Upper lobe of left lung (tissue), 4 donors: Measurements from ENCODE around the gene SMIM14.
"Not testable (repeated sequence)": the region's sequence is repeated elsewhere in the genome, so short reads cannot be mapped to it uniquely, and the experiment has no call there.

Experiments used
- POLR2AphosphoS5 ChIP-seq, 2 donors: sonication (generic); formaldehyde crosslinking; IDR thresholded peaks; one replicate each; pipeline ENCODE4 v1.5.1; 2017; ENCODE audit warnings: antibody characterized with exemption in 2 of 2
- TF ChIP-seq, protein P1 (sequence below), 6 experiments: fragments of 450-650 bp in 4 of 6; fragments of 200-600 bp in 2 of 6; sonication (generic) in 2 of 6; IDR thresholded peaks; one replicate each; pipeline ENCODE4 v1.5.1; 2016 to 2019; ENCODE audit warnings: antibody characterized with exemption in 6 of 6

DNA sequence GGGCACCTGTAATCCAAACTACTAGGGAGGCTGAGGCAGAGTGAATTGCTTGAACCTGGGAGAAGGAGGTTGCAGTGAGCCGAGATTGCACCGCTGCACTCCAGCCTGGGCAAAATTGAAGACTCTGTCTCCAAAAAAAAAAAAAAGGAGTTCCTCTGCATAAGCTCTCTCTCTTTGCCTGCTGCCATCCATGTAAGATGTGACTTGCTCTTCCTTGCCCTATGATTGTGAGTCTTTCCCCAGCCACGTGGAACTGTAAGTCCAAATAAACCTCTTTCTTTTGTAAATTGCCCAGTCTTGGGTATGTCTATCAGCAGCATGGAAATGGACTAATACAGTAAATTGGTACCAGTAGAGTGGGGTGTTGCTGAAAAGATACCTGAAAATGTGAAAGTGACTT lies 106.4 kb downstream of the SMIM14 start:
- not testable (repeated sequence) for TF ChIP-seq POLR2AphosphoS5 (IDR thresholded peaks at IDR 0.05)
- TF ChIP-seq, protein P1, sequence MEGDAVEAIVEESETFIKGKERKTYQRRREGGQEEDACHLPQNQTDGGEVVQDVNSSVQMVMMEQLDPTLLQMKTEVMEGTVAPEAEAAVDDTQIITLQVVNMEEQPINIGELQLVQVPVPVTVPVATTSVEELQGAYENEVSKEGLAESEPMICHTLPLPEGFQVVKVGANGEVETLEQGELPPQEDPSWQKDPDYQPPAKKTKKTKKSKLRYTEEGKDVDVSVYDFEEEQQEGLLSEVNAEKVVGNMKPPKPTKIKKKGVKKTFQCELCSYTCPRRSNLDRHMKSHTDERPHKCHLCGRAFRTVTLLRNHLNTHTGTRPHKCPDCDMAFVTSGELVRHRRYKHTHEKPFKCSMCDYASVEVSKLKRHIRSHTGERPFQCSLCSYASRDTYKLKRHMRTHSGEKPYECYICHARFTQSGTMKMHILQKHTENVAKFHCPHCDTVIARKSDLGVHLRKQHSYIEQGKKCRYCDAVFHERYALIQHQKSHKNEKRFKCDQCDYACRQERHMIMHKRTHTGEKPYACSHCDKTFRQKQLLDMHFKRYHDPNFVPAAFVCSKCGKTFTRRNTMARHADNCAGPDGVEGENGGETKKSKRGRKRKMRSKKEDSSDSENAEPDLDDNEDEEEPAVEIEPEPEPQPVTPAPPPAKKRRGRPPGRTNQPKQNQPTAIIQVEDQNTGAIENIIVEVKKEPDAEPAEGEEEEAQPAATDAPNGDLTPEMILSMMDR (IDR thresholded peaks at IDR 0.05) = not testable (repeated sequence)
